HG03108 (cell line): ENCODE measurements around the gene UVSSA.
"Not testable (repeated sequence)": the region's sequence is repeated elsewhere in the genome, so short reads cannot be mapped to it uniquely, and the experiment has no call there.

Experiments used
- ATAC-seq: cut with Tn5 transposase; IDR thresholded peaks from one replicate; pipeline ENCODE4 v1.9.1; 2021; ENCODE audit warnings: moderate library complexity; ENCODE audit not compliant: unreplicated experiment

The UVSSA gene

GRCh38 chr4:1375051-1375721, 28.2 kb downstream of the UVSSA start:
- ATAC-seq = no peak

- ATAC-seq = no peak
Measured at GRCh38 chr4:1375761-1376322, 28.8 kb downstream of the UVSSA start.

DNA sequence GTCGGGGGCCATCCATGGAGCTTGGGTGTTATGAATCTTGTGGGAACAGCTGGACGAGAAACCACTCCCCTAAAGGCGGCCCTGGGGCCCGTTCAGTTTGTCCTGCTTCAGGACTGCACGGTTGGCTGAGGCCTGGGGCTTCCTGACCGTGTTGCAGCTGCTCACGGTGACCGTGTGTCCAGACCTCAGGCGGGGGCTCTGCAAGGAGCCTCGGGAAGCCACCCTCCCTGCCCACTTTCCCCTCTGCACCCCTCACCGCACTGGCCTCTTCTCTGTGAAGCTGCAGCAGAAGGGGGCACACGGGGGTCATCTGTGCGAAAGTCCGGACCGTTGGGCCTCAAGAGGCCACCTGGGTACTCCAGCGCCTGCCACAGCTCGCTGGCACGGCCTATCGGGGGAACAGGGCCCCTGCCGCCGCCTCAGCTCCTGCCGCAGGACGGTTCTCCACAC, 29.4 kb downstream of the UVSSA start:
- no peak for ATAC-seq

- no peak for ATAC-seq
Measured at GRCh38 chr4:1376841-1377605, 30.0 kb downstream of the UVSSA start.

GRCh38 chr4:1377606-1378261, 30.7 kb downstream of the UVSSA start:
- ATAC-seq = no peak

DNA sequence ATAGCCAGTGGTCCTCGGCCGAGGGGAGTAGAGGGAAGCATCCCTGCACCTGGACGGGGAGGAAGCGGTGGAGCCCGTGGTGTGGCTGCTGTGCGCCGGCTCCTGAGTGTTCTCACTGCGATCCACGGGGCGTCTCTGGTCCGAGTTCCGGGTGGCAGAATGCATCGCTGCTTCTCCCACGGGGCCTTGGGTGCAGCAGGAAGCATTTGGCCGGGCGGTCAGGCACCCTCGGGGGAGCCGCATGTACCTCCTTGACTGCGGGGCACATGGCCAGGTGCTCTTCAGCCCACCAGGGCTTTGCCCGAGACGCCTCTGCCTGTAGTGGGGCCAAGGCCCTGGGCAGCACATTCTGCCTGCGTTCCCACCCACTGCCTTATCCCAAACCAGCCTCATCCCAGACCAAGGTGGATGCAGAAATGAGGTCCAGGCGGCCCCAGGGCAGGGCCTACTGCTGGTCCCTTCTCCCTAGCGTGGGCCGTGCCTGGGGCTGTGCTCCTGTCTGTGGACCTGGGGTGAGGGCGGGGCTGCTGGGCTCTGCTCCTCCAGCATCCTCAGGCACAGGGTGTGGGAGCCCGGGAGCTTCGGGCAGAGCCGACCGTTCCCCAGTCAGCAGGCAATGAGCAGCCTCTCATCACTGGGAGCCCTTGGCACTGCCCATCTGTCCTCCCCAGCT, 31.7 kb downstream of the UVSSA start:
- no peak for ATAC-seq

GRCh38 chr4:1379351-1379781, 32.4 kb downstream of the UVSSA start:
- no peak for ATAC-seq

DNA sequence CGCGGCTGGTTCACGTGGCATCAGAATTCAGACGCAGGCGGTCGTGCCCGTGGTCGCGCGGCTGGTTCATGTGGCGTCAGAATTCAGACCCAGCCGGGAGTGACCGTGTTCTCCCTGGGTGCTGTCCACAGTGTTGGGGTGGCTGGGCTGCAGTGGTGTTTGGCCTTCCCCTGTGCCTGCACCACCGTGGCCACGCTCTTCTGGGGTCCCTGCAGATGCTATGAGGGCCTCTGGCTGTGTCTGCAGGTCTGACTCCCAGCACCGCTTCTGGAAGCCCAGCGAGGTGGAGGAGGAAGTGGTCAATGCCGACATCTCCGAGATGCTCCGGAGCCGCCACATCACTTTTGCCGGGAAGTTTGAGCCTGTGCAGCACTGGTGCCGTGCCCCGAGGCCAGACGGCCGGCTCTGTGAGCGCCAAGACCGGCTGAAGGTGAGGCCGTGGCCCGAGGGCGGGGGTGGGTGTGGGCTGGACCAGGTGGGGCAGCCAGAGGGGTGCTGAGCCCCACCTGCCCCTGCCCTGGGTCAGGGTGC, 32.9 kb downstream of the UVSSA start:
- no peak for ATAC-seq

GRCh38 chr4:1380368-1381151, 33.6 kb downstream of the UVSSA start:
- no peak for ATAC-seq

DNA sequence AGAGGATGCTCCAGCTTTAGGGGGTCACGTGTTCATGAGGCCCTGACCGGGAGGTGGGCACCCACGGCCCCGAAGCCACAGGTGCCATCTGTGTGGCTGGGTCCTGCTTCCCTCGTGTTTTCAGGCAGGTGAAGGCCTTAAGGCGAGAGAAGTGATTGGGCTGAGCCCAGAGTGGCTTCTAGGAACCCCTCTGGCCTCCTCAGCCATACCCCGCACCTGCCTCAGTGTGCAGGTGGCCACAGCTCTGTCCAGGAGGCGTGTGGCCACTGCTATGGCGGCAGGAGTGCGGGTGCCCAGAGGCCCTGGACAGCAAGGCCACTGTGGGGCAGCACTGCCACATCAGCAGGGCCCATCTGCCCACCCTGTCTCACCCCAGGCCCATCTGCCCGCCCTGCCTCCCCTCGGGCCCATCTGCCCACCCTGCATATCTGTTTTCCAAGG, 34.2 kb downstream of the UVSSA start:
- ATAC-seq = no peak

DNA sequence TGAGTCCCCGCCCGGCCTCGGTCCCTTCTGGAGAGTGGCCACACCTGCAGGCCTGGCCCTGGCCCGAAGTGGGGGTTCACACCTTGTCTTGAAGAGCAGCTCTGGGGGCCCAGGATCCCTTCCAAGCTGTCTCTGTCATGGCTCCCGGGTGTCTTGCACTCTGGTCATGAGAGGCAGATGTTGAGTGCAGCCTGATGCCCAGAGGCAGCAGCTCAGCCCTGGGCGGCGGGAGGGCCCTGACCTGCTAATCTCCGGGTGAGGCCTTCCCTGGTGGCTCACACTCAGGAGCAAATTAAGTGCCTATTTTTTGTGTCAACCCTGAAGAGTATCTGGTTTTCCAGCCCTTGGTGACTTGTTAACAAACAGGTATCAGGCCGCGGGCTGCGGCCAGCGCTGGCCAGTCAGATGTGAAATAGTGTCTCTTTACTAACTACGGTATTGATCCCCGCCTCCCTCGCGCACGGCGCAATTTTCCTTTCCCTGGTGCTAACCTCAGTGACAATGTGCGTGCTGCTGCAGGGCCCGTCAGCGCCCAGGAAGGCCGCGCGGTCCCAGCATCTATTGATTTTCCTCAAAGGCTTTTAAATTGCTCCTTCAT, 35.0 kb downstream of the UVSSA start:
- no peak for ATAC-seq

DNA sequence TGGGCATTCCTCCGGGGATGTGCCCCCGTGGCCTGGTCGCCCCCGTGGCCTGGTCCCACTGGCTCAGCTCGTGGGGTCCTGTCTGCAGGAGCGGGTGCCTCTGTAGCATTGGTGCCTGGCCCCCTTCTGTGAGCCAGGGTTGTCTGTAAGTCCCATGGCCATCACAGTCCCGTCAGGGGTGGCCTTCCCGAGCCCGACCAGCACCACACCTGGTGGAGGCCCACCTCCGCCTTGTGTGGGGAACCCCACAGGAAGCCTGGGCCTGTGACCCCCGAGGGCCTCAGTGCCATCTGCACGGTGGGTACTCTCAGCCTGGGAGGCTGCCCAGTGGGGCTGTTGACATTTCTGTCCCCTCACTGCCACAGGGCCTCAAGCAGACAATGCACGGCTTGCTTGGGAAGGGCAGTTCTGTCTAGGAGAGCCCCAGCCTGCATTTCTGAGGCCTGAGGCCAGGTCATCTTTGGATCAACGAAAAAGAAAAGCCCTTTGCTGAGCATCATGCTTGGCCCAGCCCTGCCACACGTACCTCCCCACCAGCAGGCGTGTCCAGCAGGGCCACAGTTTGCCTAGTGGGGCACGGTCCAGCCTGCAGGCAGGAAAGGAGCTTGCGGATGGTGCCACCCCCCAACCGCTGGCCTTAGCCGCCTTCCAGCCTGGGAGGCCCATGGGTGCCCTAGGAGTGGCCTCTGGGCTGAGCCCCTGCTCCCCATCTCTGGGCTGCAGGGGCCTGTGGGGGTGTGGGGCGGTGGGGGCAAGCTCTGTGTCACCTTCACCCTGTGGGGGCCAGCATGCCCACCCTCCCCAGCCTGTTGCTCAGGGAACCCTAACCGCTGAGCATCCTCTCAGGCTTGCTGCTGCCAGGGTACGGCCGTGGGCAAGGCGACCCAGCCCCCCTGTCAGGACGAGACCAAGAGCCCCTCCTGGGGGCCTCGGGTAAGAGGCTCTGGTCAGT, 36.0 kb downstream of the UVSSA start:
- no peak for ATAC-seq

DNA sequence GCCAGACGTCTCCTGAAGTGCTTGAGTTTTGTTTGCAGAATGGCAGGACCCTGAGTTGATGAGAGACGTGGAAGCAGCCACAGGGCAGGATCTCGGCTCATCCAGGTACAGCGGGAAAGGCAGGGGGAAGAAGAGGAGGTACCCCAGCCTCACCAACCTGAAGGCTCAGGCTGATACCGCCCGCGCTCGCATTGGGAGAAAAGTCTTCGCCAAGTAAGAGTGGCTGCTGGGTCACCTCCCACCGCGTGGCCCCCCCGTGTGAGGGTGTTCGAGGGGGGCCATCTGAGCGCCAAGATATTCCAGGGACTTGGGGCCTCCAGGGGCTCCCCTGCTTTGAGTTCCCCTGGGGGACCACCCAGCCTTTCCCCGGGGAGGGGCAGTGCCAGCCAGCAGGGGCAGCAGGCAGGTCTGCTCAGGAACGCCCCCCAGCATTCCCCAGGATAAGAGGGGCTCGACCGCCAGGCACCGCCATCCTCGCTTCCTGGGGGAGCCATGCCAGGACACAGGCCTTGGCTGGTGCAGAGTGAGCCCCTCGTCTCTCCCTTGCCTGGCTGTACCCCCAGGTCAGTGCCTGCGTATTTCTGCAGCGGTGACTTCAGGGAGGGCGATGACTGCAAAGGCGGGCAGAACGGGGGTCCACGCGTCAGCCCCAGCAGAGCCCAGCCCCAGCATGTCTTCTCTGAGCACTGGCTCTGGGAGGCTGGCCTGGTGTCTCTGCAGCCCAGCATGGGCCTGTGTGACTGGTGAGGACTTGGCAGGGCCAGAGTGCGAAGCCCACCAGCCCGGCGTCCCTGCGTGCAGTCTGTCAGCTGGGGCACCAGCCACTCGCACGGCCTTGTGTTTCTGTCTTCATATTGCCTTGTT, 37.0 kb downstream of the UVSSA start:
- ATAC-seq = no peak

DNA sequence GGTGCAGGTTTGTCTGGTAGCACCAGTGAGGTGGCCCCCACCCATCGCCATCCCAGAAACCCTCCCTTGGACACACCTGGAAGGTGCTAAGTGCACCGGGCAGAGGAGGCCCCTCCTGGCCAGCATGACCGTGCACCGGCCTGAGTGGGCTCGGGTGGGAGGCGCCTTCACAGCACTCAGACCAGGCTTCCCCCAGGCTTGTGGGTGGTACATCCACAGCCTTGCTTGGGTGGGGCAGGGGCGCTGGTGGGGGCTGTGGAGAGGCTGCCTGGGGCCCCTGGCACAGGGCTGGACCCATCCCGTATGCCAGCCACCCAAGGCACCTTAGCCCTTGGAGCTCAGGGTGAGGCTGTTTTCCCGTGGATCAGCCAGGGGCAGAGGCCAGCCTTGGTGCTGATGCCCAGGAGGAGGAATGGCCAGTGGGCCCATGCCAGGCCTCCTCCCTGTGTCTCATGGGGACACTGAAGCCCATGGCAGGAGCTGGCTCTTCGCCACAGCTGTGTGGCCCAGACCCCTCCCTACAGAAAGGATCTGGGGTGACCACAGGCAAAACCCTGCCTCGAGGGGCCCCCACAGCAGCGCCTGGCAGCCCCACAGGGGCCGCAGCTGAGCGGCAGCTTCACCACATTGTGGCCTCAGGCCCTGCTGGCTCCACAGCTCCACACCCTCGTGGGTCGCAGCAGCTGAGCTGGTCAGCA, 37.8 kb downstream of the UVSSA start:
- no peak for ATAC-seq

- no peak for ATAC-seq
Measured at GRCh38 chr4:1385373-1386340, 38.6 kb downstream of the UVSSA start.

GRCh38 chr4:1393363-1393762, 46.4 kb downstream of the UVSSA start:
- ATAC-seq = not testable (repeated sequence)
